NOMO-1 (cell line): ENCODE results near the gene RBM15B.
A peak's percentile ranks its signal among the peaks of the same experiment; 100 is the strongest.
"Not testable (repeated sequence)": the region's sequence is repeated elsewhere in the genome, so short reads cannot be mapped to it uniquely, and the experiment has no call there.

ENCODE experiments used
- DNase-seq, 2 experiments: peaks; one replicate each; lab custom pipeline; 2025; ENCODE audit not compliant: unreplicated experiment in 2 of 2; lab: John Stamatoyannopoulos, UW

Gene RBM15B

DNA sequence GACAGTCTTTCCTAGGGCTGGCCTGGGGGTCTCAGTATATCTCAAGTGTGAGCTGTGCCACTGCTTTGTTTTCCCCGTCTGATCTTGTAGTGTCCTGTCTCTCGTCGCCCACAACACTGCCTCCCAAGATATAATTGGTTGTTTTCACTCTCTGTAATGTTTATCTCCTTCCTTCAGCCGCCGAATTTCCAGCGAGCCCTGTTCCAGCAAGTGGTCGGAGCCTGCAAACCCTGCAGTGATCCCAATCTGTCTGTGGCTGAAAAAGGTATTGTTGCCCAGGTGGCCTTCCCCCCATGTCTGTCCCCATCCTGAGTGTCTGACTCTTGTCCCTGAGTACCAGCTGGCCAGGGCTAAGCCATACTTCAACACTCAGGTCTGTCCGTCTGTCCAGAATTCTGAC lies 15.5 kb upstream of the RBM15B start:
- no peak for DNase-seq

DNA sequence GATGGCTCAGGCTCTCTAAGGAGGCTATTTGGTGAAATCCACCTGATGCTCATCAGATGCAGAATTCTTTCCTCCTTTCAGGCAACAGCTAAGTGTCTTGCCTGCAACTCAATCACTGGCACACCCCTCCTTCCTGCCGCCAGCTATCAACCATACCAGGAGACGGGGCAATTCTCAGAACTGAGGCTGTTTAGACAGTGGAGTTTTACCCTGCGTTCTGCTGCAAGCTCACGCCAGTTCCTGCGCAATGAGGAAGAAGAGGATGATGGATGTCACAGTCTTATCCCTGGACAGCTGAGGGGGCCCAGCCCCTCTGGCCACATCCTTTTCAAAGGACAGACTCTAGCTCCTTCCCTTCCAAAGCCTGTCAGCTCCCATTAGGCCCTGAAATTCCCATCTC lies 13.0 kb upstream of the RBM15B start:
- no peak for DNase-seq

DNA sequence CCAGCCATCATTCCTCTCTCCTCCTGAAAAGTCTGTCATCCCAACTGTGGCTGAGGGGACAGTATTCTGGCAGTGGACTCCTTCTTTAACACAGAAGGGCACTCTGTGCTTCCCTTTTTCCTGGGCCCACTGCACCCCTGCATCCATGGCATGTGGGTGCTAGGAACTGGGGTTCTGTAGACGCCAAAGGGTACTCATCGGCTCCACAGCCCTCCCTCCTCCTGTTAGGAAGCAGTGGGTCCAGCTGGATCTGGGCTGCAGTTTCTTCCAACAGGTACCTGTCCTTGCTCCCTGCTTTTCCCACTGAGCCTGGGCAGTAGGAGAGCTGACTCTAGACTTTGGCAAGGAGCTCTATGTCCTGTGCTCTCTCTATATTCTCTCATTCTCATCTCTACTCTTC lies 12.4 kb upstream of the RBM15B start:
- no peak for DNase-seq

DNA sequence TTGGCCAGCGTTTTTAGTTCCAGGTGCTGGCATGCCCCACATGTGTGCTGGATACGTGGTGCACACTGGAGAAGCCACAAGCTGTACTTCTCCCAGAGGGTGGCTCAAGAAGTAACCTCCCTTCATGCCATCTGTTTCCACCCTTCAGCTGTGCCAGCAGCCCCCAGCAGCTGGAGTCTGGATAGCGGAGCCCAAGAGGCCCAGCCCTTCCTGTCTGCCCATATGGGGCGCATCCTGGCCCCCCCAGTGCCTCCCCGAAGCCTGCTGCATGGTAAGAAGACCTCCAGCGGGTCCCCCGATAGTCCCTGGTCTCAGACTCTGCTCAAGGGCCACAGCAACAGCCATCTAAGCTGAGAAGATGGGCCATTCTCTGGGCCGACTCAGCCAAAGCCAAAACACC lies 11.8 kb upstream of the RBM15B start:
- DNase-seq = no peak

DNA sequence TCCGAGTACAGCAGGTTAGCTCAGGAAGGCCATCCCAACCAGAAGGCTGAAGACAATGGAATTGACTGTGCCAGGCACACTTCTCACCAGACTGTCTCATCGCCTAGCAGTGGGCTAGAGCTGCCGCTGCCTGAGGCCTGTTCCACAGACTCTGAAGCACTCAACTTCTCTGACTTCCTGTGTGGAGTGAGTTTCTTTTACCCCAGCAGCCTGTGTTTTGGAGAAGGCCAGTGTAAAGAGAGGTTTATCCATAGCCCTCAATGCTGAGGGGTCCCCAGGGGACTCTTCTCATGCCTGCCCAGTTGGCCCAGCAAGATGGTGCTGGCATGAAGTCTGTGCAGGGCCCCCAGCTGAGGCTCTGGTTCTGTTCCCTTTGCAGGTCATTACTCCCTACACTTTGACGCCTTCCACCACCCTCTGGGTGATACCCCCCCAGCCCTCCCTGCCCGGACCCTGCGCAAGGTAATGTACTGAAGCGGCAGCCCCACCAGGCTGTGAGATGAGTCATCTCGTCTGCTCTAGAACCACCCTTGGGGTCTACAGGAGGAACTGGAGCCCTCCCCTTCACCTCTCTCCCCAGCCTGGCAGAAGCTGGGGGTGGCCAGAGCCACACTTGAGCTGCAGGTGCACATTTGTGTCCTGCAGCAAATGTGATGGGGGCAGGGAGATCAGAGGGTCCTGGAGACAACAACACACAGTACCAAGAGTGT lies 11.2 kb upstream of the RBM15B start:
- DNase-seq = no peak

DNA sequence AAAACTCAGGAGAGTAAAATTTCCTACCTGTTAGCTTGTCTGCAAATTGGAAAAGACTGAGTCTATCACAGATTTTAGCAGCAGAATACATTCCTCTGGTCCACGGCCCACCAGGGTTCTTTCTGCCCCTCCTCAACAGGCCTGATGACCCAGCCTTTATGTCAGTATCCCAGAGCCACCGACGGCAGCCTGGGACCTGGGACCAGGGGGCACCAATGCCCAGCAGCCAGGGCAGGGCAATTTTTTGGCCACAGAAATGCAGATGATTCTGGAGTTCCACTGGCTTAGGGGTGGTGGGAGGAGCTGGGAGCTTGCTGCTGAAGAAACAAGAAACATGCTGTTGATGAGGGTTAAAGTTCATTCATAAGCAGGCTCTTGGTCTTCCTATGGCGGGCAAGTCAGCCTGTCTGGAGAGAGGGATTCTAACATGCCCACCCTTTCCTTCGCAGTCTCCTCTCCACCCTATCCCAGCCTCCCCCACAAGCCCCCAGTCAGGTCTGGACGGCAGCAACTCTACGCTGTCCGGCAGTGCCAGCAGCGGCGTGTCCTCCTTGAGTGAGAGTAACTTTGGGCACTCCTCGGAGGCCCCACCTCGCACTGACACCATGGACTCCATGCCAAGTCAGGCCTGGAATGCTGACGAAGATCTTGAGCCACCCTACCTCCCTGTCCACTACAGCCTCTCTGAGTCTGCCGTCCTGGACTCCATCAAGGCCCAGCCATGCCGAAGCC lies 10.3 kb upstream of the RBM15B start:
- DNase-seq = no peak

DNA sequence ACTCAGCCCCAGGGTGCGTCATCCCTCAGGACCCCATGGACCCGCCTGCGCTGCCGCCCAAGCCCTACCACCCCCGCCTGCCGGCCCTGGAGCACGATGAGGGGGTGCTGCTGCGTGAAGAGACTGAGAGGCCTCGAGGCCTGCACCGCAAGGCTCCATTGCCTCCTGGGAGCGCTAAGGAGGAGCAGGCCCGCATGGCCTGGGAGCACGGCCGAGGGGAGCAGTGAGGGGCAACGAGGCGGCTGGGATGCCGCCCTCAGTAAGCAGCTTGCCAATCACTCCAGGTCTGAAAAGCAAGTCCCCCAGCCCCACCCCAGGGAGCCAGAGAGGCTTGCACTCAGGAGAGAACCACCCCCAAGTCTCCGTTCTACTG lies 9.8 kb upstream of the RBM15B start:
- DNase-seq = no peak

DNA sequence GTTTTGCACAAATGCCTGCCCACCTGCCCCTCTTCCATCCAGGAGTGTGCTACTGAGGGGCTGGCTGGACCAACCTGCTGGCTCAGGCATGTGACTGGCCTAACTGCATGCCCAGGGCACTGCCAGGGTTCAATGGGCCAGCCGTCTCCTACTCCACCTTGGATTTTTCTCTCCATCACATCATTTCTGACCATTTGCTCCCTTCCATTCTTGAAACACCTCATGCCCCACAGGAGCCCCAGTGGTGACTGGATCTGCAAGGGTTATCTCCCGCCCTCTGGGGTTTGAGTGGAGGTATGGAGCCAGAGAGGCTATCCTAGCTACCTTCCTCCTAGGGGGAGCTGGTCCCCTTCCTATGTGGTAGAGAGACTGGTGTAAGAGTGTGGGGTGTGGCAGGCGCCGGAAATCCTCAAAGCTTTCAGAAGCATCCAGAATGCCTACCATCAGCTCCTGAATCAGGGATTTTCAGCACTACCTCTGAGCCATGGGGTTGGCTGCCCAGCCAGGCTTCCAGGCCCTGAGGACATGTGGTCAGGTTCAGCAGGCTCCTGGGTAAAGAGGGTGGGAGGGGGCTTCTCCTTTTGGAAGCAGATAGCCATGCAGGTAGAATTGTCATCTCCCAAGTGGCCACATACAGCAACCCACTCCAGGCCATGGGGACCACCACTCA lies 8.9 kb upstream of the RBM15B start:
- no peak for DNase-seq

DNA sequence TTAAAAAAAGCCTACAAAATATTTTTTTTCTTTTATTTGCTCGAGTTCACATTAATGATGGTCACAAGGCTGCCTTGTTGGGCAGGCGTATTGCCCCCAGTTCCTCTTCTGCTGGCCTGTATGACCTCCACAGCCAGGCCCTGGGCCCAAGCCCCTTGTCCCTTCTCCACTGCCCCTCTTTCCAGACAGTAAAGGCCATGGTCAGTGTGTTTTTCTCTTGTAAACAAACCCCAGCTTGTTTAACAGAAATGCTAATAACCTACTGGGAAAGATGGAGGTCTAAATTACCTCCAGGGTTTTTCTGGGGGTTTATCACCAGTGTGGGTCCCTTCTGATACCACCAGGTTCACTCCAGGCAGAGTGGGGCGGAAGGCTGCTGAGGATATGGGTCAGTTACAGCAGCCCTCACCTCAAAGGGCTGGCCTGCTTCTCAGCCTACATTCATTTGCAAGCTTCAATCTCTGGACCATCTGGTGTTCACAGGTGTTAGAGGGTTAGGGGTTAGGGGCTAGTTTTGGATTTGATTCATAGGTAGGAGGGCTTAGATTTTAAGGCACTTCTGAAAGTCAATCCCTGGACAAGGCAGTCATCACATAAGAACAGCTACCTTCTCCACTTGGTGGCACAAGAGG lies 8.0 kb upstream of the RBM15B start:
- DNase-seq = no peak

DNA sequence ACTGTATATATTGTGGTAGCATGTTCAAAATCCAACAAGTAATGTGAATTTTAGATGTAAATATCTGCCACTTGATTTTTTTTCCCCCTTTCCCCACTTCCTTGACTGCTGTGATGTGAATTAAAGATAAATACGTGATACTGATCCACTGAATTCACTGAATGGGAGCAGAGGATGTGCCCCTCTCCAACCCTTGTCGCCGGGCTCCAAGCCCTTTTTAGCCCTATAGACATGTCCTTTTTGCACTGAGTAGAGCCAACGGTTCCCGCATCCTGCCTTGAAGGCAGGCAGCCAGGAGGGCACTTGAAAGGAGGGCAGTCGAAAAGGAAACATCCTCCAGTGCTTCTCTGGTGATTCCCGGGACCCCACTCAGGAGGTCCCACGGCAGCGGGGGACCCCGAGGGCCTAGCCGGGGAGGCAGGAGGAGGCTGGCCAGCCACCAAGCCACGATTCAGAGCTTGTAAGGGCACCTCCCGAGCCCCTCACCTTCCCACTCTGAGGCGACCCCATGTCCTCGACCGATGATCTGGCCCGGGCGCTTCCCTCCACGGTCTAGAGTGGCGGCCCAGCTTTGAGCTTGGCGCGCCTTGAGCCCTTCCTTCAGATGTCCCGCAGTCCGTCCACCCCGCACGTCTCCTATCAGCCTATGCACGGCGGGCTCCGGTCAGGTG lies 6.9 kb upstream of the RBM15B start:
- DNase-seq = peak in 1 of 2 experiments; percentile 22

DNA sequence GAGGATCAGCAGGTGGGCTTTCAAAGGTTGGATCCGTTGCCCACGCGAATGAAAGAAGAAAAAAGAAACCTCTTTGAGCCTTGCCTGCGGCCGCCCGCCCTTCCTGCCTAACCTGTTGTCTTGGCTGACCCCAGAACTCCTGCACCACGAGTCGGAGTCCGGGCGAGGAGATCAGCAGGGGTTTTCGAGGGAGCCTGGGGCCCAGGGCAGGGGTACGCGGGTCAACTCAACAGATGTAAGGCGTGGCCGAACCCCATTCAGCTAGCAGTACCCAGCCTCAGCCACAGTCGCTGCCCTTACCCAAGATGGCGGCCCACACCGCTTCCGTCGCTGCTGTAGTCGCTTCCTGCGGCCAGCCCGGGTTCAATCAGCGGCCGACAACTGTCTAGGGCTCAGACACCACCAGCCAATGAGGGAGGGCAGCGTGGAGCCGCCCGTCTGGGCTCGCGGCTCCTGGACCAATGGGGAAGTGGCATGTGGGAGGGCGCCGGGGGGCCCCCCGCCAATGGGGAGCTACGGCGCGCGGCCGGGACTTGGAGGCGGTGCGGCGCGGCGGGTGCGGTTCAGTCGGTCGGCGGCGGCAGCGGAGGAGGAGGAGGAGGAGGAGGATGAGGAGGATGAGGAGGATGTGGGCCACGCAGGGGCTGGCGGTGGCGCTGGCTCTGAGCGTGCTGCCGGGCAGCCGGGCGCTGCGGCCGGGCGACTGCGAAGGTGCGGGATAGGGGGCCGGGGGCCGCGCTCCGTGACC lies 6.2 kb upstream of the RBM15B start, which contains the start of gene MANF:
Gene MANF (plus strand): TSS at position 566 of the 748 bp plus-strand sequence. CDS start 52 bp downstream, at position 618.
- DNase-seq = peak; percentile 97 to 99

DNA sequence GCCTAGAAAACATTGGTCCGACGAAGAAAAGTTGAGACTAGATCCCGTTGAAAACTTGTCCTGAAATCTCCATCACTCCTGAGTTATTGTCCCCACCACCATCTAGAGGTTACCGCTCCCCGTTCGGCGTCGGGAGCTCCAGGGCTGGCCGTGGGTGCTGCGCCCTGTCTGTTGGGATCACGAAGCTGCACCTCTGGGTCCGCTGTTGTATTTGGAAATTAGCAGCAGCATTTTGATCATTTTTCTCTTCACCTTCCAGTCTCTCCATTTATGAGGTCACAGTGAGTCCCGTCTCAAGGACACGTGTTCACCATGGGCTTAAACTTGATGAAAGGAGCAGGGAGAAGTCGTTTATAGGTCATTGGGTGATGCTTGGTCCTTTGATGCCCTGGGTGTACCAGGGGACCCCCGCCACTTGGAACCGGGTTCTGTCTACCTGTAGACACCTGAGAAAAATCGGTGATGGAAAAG lies 5.4 kb upstream of the RBM15B start:
- no peak for DNase-seq

DNA sequence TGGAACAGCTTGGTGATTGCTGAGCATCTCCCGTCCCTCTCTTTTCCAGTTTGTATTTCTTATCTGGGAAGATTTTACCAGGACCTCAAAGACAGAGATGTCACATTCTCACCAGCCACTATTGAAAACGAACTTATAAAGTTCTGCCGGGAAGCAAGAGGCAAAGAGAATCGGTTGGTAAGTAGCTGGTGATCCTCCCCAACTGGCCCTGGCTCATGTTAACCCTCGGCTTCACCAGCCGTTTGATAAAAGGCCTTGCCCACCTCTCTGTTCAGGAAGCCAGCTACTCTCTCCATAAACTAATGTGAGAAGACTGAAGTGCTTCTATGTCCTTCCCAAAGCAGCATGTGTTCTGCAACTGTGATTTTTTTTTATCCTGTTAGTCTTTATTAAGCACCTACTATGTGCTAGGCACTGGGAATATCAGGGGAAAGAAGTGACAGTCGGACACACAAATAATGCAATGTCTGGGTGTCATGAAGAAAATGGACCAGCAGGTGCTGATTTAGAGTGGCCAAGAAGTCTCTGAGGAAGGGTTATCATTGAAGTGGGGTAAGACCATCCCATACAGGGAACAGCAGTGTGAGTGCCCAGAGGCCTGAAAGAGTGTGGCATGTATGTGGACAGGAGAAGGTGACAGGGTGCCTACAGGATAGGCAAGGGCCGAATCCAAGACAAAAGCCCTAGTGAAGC lies 4.8 kb upstream of the RBM15B start:
- peak in 1 of 2 experiments; percentile 8 for DNase-seq

DNA sequence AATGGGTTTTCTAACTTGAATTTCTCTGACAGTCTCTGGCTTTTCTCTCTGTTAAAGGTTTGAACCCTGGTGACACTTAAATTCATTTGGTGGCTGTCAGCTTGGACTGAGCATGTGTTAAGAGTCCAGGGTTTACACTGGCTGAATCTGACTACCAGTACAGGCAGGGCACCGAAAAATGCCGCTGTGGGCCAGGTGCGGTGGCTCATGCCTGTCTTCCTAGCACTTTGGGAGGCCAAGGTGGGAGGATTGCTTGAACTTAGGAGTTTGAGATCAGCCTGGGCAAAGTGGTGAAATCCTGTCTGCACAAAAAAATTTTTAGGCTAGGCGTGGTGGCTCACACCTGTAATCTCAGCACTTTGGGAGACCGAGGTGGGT lies 4.2 kb upstream of the RBM15B start:
- DNase-seq = no peak

DNA sequence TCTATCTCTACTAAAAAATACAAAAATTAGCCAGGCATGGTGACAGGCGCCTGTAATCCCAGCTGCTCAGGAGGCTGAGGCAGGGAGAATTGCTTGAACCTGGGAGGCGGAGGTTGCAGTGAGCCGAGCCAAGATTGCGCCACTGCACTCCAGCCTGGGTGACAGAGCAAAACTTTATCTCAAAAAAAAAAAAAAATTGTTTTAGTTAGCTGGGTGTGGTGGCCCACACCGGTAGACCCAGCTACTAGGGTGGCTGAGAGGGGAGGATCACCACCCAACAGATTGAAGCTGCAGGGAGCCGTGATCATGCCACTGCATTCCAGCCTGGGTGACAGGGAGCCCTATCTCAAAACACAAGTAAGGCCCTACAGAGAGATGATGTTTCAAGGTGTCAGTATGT lies 3.8 kb upstream of the RBM15B start:
- DNase-seq = not testable (repeated sequence)

DNA sequence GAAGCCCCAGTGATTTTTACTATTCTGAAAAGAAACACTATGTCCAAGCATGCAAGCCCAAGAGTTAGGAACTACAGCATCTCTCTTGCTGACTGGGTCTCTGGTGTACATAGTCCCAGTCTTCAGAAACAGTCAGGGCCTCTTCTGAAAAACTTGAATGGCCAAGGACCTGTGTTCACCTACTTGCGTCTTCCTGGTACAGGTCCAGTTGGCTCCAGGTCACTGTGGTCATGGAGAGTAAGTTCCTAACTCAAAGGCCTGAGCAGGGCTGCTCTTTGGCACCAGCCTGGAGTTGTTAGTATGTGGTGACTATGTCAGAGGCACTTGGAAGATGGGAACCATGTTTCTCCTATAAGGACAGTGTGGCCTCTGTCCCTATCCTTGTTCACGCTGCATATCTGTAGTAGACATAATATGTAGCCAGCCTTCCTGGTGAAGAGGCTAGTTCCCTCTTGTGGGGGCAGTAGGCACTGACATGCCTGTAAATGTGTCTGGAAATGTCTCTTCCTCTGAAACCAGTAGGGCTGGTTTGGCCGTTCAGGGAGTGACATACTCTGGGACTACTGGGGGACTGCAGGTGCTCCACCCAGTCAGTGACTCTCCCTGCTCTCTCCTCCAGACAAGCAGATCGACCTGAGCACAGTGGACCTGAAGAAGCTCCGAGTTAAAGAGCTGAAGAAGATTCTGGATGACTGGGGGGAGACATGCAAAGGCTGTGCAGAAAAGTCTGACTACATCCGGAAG lies 2.6 kb upstream of the RBM15B start:
- DNase-seq = peak in 1 of 2 experiments; percentile 13

DNA sequence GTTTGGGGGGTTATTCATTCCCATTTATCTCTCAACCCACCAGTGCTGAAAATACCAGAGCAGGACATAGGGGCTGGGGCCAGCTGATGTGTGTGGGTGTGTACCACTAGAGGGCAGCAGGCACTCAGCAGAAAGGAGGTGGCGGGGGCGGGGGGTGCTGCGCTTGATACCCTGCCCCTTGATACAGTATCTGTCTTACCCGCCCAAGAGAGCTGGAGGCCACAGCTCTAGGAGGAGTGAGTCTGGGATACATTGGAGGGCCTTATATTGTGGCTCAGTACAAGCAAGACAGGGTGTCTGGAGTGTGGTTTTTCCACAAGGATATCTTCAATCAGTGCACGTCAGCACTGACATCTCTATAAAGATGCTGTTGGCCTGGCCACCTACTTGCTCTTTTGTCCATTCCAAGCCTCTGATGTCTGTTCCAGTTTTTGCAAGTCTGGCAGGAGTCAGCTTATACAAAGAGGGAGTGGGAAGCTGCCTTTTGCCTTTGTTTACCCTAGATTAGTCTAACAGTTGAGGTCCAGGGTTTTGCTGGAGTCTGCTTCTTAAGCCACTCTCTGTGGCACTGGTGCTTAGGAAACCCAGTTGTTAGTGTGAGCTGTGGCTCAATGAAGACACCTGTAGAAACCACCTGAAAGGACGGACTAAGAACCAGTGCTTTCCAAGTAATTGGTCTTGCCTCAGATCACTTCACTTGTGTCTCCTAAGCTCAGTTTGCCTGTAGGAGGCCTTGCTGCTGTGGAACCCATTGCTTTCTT lies 1.5 kb upstream of the RBM15B start:
- DNase-seq = peak; percentile 3 to 26
